ENCODE measurements around the gene PRKAG1.

PRKAG1 gene

GRCh38 chr12:48969833-48970701, 48.5 kb downstream of the PRKAG1 start (continued):
- TF ChIP-seq ZNF280D (tag by site-specific recombination; IDR thresholded peaks at IDR 0.05) (no peak), ZFP3 (tag by site-specific recombination; IDR thresholded peaks at IDR 0.05; ENCODE audit: low read depth) (peak; percentile 69; the same call in 1 of the 2 replicates), ZBTB8A (tag by site-specific recombination; IDR thresholded peaks at IDR 0.05) (peak; percentile 60; the same call in 1 of the 2 replicates), ZNF76 (tag by site-specific recombination; IDR thresholded peaks at IDR 0.05; ENCODE audit: borderline replicate concordance, low read depth) (no peak)

GRCh38 chr12:48969160-48969771, 49.3 kb downstream of the PRKAG1 start:
- Histone ChIP-seq H3K36me3 (ENCODE audit: control insufficient read depth in 2 of 2, insufficient read depth in 1 of 2, low read length in 2 of 2) (no peaks in the 10 kb centered on the region), H3K9me3 (ENCODE audit: control insufficient read depth, insufficient read depth, low read depth, low read length) (no peaks in the 10 kb centered on the region), H3K4me3 (ENCODE audit: low read depth, low read length) (no peak overlapping the region), H3K27ac (ENCODE audit: extremely low read depth, low read depth, low read length) (no peak overlapping the region), H3K4me1 (ENCODE audit: control insufficient read depth, insufficient read depth, low read length) (peaks cover 9% of the 10 kb centered on the region)
- POLR2A ChIA-PET = interaction anchor here (0.6 to 3.7 kb wide), 2 partner anchors 12 to 60 kb away, joined by 7 to 21 read pairs; partner anchors contain the start of gene ARF3
- CTCF ChIA-PET = interaction anchor here (0.7 to 10.8 kb wide), 6 partner anchors 8 to 101 kb away, joined by 3 to 79 read pairs (median 7); partner anchors contain the start of gene WNT1
- TF ChIP-seq ZEB2 (tag by site-specific recombination; IDR thresholded peaks at IDR 0.05) = 0 out of 2 replicates have a peak, but pooled peaks have one; percentile 51
- TF ChIP-seq, protein P1, sequence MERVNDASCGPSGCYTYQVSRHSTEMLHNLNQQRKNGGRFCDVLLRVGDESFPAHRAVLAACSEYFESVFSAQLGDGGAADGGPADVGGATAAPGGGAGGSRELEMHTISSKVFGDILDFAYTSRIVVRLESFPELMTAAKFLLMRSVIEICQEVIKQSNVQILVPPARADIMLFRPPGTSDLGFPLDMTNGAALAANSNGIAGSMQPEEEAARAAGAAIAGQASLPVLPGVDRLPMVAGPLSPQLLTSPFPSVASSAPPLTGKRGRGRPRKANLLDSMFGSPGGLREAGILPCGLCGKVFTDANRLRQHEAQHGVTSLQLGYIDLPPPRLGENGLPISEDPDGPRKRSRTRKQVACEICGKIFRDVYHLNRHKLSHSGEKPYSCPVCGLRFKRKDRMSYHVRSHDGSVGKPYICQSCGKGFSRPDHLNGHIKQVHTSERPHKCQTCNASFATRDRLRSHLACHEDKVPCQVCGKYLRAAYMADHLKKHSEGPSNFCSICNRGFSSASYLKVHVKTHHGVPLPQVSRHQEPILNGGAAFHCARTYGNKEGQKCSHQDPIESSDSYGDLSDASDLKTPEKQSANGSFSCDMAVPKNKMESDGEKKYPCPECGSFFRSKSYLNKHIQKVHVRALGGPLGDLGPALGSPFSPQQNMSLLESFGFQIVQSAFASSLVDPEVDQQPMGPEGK (tag by site-specific recombination; IDR thresholded peaks at IDR 0.05) = peak; percentile 11; the same call in 1 of the 2 replicates
- no peak for TF ChIP-seq ZSCAN16 (tag by site-specific recombination; IDR thresholded peaks at IDR 0.05)

GRCh38 chr12:48968467-48968866, 50.1 kb downstream of the PRKAG1 start:
- Histone ChIP-seq H3K27ac (ENCODE audit: extremely low read depth, low read depth, low read length) (no peak overlapping the region), H3K4me1 (ENCODE audit: control insufficient read depth, insufficient read depth, low read length) (peaks cover 9% of the 10 kb centered on the region), H3K36me3 (ENCODE audit: control insufficient read depth in 2 of 2, insufficient read depth in 1 of 2, low read length in 2 of 2) (no peaks in the 10 kb centered on the region), H3K9me3 (ENCODE audit: control insufficient read depth, insufficient read depth, low read depth, low read length) (no peaks in the 10 kb centered on the region), H3K4me3 (ENCODE audit: low read depth, low read length) (no peak overlapping the region)
- ChIA-PET POLR2A (interaction anchor here (0.6 to 3.7 kb wide), 3 partner anchors 11 to 46 kb away, joined by 3 to 21 read pairs (median 3); partner anchors contain the start of gene ARF3), CTCF (interaction anchor here (0.6 to 10.8 kb wide), 10 partner anchors 9 to 260 kb away, joined by 3 to 79 read pairs (median 4); partner anchors contain the start of gene WNT1)
- TF ChIP-seq YY2 (tag by site-specific recombination; IDR thresholded peaks at IDR 0.05) (no peak), ZNF140 (tag by site-specific recombination; IDR thresholded peaks at IDR 0.05) (no peak), ZFP37 (tag by site-specific recombination; IDR thresholded peaks at IDR 0.05) (no peak)
- TF ChIP-seq, protein P2, sequence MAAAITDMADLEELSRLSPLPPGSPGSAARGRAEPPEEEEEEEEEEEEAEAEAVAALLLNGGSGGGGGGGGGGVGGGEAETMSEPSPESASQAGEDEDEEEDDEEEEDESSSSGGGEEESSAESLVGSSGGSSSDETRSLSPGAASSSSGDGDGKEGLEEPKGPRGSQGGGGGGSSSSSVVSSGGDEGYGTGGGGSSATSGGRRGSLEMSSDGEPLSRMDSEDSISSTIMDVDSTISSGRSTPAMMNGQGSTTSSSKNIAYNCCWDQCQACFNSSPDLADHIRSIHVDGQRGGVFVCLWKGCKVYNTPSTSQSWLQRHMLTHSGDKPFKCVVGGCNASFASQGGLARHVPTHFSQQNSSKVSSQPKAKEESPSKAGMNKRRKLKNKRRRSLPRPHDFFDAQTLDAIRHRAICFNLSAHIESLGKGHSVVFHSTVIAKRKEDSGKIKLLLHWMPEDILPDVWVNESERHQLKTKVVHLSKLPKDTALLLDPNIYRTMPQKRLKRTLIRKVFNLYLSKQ (tag by site-specific recombination; IDR thresholded peaks at IDR 0.05; ENCODE audit: borderline replicate concordance) = no peak

All from HEK293 (cell line).